ENCODE results near the gene EXOC3L4.

Gene EXOC3L4

DNA sequence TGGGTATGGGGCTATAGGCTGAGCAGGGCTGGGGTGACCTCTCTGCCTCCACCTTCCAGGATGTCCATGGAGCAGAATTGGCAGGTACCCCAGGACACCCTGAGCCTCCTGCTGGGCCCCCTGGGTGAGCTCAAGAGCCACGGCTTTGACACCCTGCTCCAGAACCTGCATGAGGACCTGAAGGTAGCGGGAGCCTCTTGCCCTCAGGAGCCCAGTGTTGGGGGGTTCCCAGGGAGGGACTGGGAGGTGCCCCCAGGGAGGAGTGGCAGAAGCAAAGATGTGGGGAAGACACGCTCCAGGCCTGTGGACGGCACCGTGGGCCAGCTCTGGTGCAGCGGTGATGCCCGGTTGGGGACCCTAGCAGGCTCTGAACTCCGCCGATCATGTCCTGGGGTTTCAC, 37.1 kb downstream of the EXOC3L4 start:
- POLR2A ChIA-PET, result no interaction called here
- Histone ChIP-seq H3K9me3 (ENCODE audit: control insufficient read depth, insufficient read depth, low read depth, low read length) (no peaks in the 10 kb centered on the region), H3K4me1 (ENCODE audit: control insufficient read depth, insufficient read depth, low read length) (peaks cover 8% of the 10 kb centered on the region; the same call in 1 of the 2 replicates), H3K36me3 (ENCODE audit: control insufficient read depth in 2 of 2, insufficient read depth in 1 of 2, low read length in 2 of 2) (peaks cover 0 to 27% of the 10 kb centered on the region in 2 experiments; a peak in 1 of 3 replicates), H3K27ac (ENCODE audit: extremely low read depth, low read depth, low read length) (no peak overlapping the region; the same call in 1 of the 2 replicates), H3K4me3 (ENCODE audit: low read depth, low read length) (no peak overlapping the region)
- TF ChIP-seq ZNF423 (tag by site-specific recombination; IDR thresholded peaks at IDR 0.05) (0 out of 2 replicates have a peak, but pooled peaks have one; percentile 32), ZNF16 (tag by site-specific recombination; IDR thresholded peaks at IDR 0.05; ENCODE audit: low read depth) (0 out of 2 replicates have a peak, but pooled peaks have one; percentile 90), ZIC2 (tag by site-specific recombination; IDR thresholded peaks at IDR 0.05) (peak; percentile 32; the same call in 1 of the 2 replicates), BCL11B (tag by site-specific recombination; IDR thresholded peaks at IDR 0.05; ENCODE audit: low read depth) (no peak), GLIS1 (tag by site-specific recombination; IDR thresholded peaks at IDR 0.05) (peak; percentile 71)
- CTCF ChIA-PET, result interaction anchor here (1.1 to 3.2 kb wide), 4 partner anchors 9 to 437 kb away, joined by 3 to 19 read pairs (median 10); no protein-coding TSS in a partner anchor

DNA sequence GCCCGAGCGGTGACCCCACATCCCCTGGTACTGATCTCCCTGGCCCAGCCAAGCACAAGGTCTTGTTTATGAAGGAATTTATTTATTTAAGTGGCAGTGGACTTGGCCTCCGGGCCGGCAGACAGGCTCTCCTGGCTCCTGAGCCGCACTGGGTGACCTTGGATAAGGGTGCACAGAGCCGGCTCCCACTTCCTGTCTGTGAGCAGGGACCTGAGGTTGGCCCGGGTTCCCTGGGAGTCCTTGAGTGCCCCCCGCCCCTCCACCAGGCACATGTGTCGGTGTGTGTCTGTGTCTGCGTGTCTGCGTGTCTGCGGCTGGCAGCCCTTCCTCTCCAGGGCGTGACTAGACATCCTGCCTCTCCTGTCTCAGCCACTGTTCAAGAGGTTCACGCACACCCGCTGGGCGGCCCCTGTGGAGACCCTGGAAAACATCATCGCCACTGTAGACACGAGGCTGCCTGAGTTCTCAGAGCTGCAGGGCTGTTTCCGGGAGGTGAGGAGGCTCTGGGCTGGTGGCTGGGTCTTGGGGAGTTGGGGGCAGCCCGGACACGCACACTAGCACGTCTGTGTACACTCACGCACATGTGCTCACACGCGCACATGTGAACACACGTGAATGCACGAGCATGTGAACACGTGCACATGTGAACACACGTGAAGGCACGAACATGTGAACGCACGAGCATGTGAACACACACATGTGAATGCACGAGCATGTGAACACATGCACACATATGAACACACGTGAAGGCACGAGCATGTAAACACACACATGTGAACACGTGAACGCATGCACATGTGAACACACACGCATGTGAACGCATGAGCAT, 38.1 kb downstream of the EXOC3L4 start:
- TF ChIP-seq ZBTB17 (tag by site-specific recombination; IDR thresholded peaks at IDR 0.05), result peak; percentile 36; the same call in 1 of the 2 replicates
- peak; percentile 20 for TF ChIP-seq ZBTB26 (tag by site-specific recombination; optimal IDR thresholded peaks at IDR 0.05)
- peak; percentile 88 for TF ChIP-seq ZIC2 (tag by site-specific recombination; IDR thresholded peaks at IDR 0.05)
- TF ChIP-seq ZFP41 (tag by site-specific recombination; IDR thresholded peaks at IDR 0.05; ENCODE audit: borderline replicate concordance), result no peak
- no peak overlapping the region for H3K27ac ChIP-seq (ENCODE audit: extremely low read depth, low read depth, low read length)
- ChIA-PET CTCF (no interaction called here), POLR2A (interaction anchor here (0.5 kb wide), 1 partner anchor 128 kb away, joined by 3 read pairs; no protein-coding TSS in a partner anchor)
- no peak overlapping the region for H3K4me3 ChIP-seq (ENCODE audit: low read depth, low read length)
- H3K4me1 ChIP-seq (ENCODE audit: control insufficient read depth, insufficient read depth, low read length), result peaks cover 8% of the 10 kb centered on the region; the same call in 1 of the 2 replicates
- peaks cover 0 to 27% of the 10 kb centered on the region in 2 experiments; a peak in 1 of 3 replicates for H3K36me3 ChIP-seq (ENCODE audit: control insufficient read depth in 2 of 2, insufficient read depth in 1 of 2, low read length in 2 of 2)
- no peaks in the 10 kb centered on the region for H3K9me3 ChIP-seq (ENCODE audit: control insufficient read depth, insufficient read depth, low read depth, low read length)

DNA sequence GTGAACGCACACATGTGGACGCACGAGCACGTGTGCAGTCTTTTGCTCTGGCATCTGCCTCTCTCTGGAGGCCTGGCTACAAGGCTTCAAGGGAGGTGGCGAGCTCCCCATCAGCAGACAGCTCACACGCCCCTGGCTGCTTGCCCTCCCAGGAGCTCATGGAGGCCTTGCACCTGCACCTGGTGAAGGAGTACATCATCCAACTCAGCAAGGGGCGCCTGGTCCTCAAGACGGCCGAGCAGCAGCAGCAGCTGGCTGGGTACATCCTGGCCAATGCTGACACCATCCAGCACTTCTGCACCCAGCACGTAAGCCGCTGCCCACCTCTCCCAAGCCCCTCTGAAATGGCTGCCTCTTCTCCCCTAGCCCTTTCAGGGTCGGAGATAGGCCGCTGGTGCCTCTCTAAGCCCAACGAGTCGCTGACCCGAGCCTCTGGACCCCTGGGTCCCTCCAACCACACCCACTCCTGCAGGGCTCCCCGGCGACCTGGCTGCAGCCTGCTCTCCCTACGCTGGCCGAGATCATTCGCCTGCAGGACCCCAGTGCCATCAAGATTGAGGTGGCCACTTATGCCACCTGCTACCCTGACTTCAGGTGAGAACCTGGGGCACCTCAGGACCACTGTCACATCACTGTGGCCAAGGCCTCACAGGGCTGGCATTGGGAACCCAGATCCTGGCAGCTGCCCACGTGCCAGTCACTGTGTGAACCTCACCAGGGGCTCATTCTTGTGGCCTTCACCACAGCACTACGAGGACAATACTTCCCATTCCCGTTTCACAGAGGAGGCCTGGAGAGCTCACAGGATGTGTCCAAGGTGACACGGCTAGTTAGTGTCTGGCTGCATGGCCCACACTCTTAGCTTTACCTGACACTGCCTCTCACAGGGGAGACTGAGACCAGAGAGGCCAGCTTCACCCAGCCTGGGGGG, 39.0 kb downstream of the EXOC3L4 start:
- H3K4me3 ChIP-seq (ENCODE audit: low read depth, low read length), result no peak overlapping the region
- TF ChIP-seq GLIS1 (tag by site-specific recombination; IDR thresholded peaks at IDR 0.05) (peak; percentile 95), GLIS2 (tag by site-specific recombination; IDR thresholded peaks at IDR 0.05) (no peak), WT1 (tag by site-specific recombination; IDR thresholded peaks at IDR 0.05) (no peak), MEIS1 (CRISPR knock-in tag; IDR thresholded peaks at IDR 0.05; ENCODE audit: borderline replicate concordance) (no peak), ZBTB26 (tag by site-specific recombination; optimal IDR thresholded peaks at IDR 0.05) (peak; percentile 1)
- TF ChIP-seq, protein P1, sequence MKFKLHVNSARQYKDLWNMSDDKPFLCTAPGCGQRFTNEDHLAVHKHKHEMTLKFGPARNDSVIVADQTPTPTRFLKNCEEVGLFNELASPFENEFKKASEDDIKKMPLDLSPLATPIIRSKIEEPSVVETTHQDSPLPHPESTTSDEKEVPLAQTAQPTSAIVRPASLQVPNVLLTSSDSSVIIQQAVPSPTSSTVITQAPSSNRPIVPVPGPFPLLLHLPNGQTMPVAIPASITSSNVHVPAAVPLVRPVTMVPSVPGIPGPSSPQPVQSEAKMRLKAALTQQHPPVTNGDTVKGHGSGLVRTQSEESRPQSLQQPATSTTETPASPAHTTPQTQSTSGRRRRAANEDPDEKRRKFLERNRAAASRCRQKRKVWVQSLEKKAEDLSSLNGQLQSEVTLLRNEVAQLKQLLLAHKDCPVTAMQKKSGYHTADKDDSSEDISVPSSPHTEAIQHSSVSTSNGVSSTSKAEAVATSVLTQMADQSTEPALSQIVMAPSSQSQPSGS (tag by site-specific recombination; IDR thresholded peaks at IDR 0.05; ENCODE audit: low read depth), result no peak
- peaks cover 0 to 24% of the 10 kb centered on the region in 2 experiments; a peak in 1 of 3 replicates for H3K36me3 ChIP-seq (ENCODE audit: control insufficient read depth in 2 of 2, insufficient read depth in 1 of 2, low read length in 2 of 2)
- peaks cover 8% of the 10 kb centered on the region; the same call in 1 of the 2 replicates for H3K4me1 ChIP-seq (ENCODE audit: control insufficient read depth, insufficient read depth, low read length)
- H3K27ac ChIP-seq (ENCODE audit: extremely low read depth, low read depth, low read length), result no peak overlapping the region
- H3K9me3 ChIP-seq (ENCODE audit: control insufficient read depth, insufficient read depth, low read depth, low read length), result no peaks in the 10 kb centered on the region
- ChIA-PET POLR2A (interaction anchor here (0.5 kb wide), 1 partner anchor 128 kb away, joined by 3 read pairs; no protein-coding TSS in a partner anchor), CTCF (interaction anchor here (0.6 to 1.6 kb wide), 2 partner anchors 28 to 163 kb away, joined by 5 to 6 read pairs; no protein-coding TSS in a partner anchor)
